PC-9 (cell line): ENCODE data around the gene CELA1.

ENCODE experiments used
- EZH2 ChIP-seq: fragments of 200-600 bp; sonication (generic); IDR thresholded peaks from 2 replicates; pipeline ENCODE4 v1.8.0; 2017; ENCODE audit warnings: antibody characterized with exemption, low read depth
- TF ChIP-seq, protein P1 (sequence below): fragments of 200-600 bp; sonication (generic); conservative IDR thresholded peaks from 2 replicates; pipeline ENCODE4 v1.6.1; 2017; ENCODE audit warnings: mixed run types, antibody characterized with exemption, mild to moderate bottlenecking, moderate library complexity

DNA sequence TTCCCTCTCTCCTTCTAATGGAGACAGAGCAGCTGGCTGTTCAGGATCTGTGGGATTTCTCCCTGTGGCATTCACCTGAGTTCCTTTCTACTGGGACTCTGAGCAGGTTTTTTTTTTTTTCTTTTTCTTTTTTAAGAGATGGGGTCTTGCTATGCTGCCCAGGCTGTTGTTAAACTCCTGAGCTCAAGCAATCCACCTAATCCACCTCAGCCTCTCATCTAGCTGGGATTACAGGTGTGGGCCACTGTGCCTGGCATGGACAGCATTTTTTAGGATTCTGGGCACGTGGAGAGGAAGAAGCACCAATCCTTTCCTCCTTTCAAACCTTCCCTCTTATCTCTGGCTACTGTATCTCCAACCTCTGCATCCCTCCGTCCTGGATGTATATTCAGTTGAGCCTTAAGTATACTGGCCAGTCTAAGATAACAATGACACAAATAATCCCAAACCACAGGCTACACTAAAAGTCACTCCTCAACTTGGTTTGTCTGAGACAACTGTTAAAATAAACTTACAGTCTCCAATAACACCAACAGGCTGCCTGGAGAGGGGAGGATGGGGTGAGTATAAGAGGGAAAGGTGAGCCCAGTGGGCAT lies 16.4 kb upstream of the CELA1 start:
- TF ChIP-seq, protein P1, sequence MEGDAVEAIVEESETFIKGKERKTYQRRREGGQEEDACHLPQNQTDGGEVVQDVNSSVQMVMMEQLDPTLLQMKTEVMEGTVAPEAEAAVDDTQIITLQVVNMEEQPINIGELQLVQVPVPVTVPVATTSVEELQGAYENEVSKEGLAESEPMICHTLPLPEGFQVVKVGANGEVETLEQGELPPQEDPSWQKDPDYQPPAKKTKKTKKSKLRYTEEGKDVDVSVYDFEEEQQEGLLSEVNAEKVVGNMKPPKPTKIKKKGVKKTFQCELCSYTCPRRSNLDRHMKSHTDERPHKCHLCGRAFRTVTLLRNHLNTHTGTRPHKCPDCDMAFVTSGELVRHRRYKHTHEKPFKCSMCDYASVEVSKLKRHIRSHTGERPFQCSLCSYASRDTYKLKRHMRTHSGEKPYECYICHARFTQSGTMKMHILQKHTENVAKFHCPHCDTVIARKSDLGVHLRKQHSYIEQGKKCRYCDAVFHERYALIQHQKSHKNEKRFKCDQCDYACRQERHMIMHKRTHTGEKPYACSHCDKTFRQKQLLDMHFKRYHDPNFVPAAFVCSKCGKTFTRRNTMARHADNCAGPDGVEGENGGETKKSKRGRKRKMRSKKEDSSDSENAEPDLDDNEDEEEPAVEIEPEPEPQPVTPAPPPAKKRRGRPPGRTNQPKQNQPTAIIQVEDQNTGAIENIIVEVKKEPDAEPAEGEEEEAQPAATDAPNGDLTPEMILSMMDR: no peak
- no peak for TF ChIP-seq EZH2
